Measurements from ENCODE around the gene SLC35F4. TPM values are rescaled to one million over a fixed set of nuclear protein-coding genes. Genes with fewer than 3 reads are reported as not detected.

Gene SLC35F4
- total RNA-seq, 6 experiments from 2014 or later, result not detected

DNA sequence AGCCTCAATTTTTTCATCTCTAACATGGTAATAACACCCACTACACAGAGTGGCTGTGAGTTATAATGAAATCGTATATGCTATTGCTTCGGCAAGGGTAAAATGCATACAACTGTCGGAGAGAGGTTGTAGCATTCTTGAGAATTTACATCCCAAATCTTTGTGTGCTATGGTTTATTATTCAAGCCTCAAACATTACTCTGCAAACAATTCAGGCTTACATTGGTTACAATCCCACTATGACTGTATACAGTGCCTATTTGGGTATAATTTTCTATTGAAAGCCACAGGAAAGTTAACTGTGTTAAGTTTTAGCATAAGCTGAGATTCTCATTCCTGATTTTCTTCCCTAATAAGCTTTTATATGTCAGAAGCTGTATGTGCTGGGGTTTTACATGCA, 20.6 kb downstream of the SLC35F4 start:
- H3K9me3 Mint-ChIP-seq, result no peaks in the 10 kb centered on the region
- H3K27me3 Mint-ChIP-seq (ENCODE audit: insufficient read depth), result no peaks in the 10 kb centered on the region; the same call in 1 of the 2 replicates
- TF ChIP-seq, protein P1, sequence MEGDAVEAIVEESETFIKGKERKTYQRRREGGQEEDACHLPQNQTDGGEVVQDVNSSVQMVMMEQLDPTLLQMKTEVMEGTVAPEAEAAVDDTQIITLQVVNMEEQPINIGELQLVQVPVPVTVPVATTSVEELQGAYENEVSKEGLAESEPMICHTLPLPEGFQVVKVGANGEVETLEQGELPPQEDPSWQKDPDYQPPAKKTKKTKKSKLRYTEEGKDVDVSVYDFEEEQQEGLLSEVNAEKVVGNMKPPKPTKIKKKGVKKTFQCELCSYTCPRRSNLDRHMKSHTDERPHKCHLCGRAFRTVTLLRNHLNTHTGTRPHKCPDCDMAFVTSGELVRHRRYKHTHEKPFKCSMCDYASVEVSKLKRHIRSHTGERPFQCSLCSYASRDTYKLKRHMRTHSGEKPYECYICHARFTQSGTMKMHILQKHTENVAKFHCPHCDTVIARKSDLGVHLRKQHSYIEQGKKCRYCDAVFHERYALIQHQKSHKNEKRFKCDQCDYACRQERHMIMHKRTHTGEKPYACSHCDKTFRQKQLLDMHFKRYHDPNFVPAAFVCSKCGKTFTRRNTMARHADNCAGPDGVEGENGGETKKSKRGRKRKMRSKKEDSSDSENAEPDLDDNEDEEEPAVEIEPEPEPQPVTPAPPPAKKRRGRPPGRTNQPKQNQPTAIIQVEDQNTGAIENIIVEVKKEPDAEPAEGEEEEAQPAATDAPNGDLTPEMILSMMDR (IDR thresholded peaks at IDR 0.05), result no peak
- no peak overlapping the region for H3K27ac Mint-ChIP-seq
- H3K4me1 Mint-ChIP-seq (ENCODE audit: low read depth), result no peaks in the 10 kb centered on the region
- no peak overlapping the region for H3K4me3 Mint-ChIP-seq
- no peak for DNase-seq
- H3K36me3 Mint-ChIP-seq (ENCODE audit: low read depth), result no peaks in the 10 kb centered on the region

DNA sequence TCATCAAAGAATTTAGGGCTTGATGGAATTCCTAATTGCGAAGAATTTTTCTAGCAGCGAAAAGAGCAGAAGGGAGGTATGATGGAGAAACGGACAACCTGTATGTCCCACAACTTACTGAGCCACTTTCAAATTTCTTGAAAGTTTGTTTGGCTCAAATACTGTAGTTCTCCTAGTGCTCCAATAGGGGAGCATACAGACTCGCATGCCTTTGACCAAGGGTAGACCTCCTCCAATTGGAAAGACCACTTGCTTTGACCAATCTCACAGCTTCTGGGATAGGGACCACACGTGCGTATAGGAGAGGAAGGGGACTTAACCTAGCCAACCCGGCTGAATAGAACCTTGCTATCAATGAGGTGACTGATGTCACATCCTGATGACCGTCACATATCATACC, 28.6 kb downstream of the SLC35F4 start:
- TF ChIP-seq, protein P1 (IDR thresholded peaks at IDR 0.05), result no peak
- H3K4me1 Mint-ChIP-seq (ENCODE audit: low read depth), result peaks cover 21% of the 10 kb centered on the region
- no peaks in the 10 kb centered on the region; the same call in 1 of the 2 replicates for H3K27me3 Mint-ChIP-seq (ENCODE audit: insufficient read depth)
- no peaks in the 10 kb centered on the region for H3K36me3 Mint-ChIP-seq (ENCODE audit: low read depth)
- peaks cover 4% of the 10 kb centered on the region; the same call in 1 of the 2 replicates for H3K9me3 Mint-ChIP-seq
- H3K27ac Mint-ChIP-seq, result no peak overlapping the region
- no peak for DNase-seq
- no peak overlapping the region for H3K4me3 Mint-ChIP-seq

DNA sequence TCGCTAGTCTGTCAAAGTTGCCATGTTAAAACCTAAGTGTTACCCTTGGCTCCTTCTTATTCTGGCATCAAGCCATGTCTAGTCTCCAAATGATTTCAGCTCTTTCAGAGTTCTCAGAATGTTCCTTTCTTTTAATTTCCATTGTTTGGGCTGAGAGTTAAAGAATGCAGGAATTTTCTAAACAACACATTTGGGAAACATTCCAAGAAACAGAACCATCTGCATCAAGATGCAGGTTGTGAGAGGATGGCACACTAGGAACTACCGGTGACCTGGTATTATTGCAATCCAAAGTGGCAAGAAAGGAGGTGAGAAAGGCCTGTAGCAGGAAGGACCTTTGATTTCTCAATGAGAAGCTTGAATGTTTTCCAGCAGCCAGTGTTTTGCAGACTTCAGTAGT, 30.1 kb downstream of the SLC35F4 start:
- TF ChIP-seq, protein P1 (IDR thresholded peaks at IDR 0.05), result no peak
- H3K4me1 Mint-ChIP-seq (ENCODE audit: low read depth), result peaks cover 21% of the 10 kb centered on the region
- peaks cover 4% of the 10 kb centered on the region for H3K27me3 Mint-ChIP-seq (ENCODE audit: insufficient read depth)
- no peaks in the 10 kb centered on the region for H3K36me3 Mint-ChIP-seq (ENCODE audit: low read depth)
- DNase-seq, result no peak
- no peak overlapping the region for H3K27ac Mint-ChIP-seq
- H3K4me3 Mint-ChIP-seq, result no peak overlapping the region
- peaks cover 4% of the 10 kb centered on the region; the same call in 1 of the 2 replicates for H3K9me3 Mint-ChIP-seq

DNA sequence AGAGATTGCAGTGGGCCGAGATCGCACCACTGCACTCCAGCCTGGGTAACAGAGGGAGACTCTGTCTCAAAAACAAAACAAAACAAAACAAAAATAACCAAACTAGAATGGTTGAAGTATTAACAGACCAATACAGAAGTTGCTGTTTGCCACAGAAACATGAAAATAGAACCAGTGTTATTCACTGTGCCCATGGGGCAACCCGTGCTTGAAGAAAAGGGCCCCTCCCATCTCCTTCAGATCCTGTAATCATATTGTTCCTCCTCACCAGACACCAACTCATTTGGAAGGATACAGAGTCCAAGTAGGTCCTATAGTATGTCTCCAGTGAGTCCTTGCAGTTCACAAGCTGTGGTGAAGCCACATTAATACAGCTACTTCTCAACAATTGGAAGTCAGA, 30.9 kb downstream of the SLC35F4 start:
- no peak for DNase-seq

DNA sequence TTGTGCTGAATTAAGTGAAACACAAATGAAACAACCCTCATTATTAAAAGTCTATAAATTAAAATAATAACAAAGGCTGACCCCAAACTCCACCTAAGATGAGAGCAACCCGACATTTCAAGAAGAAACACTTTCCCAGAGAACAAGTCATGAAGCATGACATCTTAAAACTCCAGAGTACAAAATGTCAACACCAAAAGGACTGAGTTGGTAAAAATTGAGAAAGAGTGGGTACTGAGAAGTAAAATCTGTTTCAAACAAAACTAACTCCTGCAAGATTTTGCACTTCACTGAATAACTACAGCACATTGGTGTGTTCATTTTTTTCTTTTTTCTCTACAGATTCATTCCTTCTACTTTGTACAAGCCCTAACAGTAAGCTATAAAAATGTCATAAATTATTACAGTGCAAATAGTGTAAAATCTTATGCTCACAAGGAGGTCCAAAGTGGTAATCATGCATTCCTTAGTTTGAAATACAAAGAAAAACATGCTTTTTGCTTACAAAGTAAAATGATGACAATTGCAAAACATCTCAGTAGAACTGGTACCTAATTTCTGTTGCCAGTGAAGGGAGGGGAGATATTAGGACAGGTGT, 31.8 kb downstream of the SLC35F4 start:
- Mint-ChIP-seq H3K36me3 (ENCODE audit: low read depth) (no peaks in the 10 kb centered on the region), H3K4me3 (no peak overlapping the region), H3K4me1 (ENCODE audit: low read depth) (peaks cover 21% of the 10 kb centered on the region), H3K27ac (no peak overlapping the region), H3K9me3 (peaks cover 6% of the 10 kb centered on the region; the same call in 1 of the 2 replicates), H3K27me3 (ENCODE audit: insufficient read depth) (peaks cover 6% of the 10 kb centered on the region)
- TF ChIP-seq, protein P1 (IDR thresholded peaks at IDR 0.05), result no peak
- DNase-seq, result no peak

More for the DNA sequence above, 30.9 kb downstream of the SLC35F4 start:
- H3K9me3 Mint-ChIP-seq, result peaks cover 4% of the 10 kb centered on the region; the same call in 1 of the 2 replicates
- H3K4me3 Mint-ChIP-seq, result no peak overlapping the region
- peaks cover 21% of the 10 kb centered on the region for H3K4me1 Mint-ChIP-seq (ENCODE audit: low read depth)
- H3K27ac Mint-ChIP-seq, result no peak overlapping the region
- TF ChIP-seq, protein P1 (IDR thresholded peaks at IDR 0.05), result no peak
- H3K27me3 Mint-ChIP-seq (ENCODE audit: insufficient read depth), result peaks cover 4% of the 10 kb centered on the region
- no peaks in the 10 kb centered on the region for H3K36me3 Mint-ChIP-seq (ENCODE audit: low read depth)
